ENCODE results near the gene DDX31.

- TF ChIP-seq SP1 (IDR thresholded peaks at IDR 0.05): no peak
- no peak for TF ChIP-seq FOXM1 (IDR thresholded peaks at IDR 0.05; ENCODE audit: borderline replicate concordance)
- TF ChIP-seq CTBP1 (IDR thresholded peaks at IDR 0.05; ENCODE audit: borderline replicate concordance): no peak
- no peak for TF ChIP-seq HDGF (IDR thresholded peaks at IDR 0.05; ENCODE audit: borderline replicate concordance)
- TF ChIP-seq FOXK2 (IDR thresholded peaks at IDR 0.05): no peak
- TF ChIP-seq FOXA1 (IDR thresholded peaks at IDR 0.05): no peak
These were observed 60.0 kb downstream of the DDX31 start for GRCh38 chr9:132609829-132610228.

Data from HEK293T (cell line).